Panc1 (cell line): ENCODE data around the gene GLIS2. TPM values are rescaled to one million over a fixed set of nuclear protein-coding genes. Genes with fewer than 3 reads are reported as not detected.

Experiments used
- ATAC-seq: fragments of 200-7000 bp; cut with Tn5 transposase; 2 replicates; pipeline ENCODE4 v1.9.1; 2020; ENCODE audit warnings: mild to moderate bottlenecking, moderate library complexity
- BruUV-seq: library from RNA; stranded (reverse); fragments of 400-500 nt; replicated peaks from 2 replicates; lab custom pipeline; 2021; lab: Mats Ljungman, UMichigan
- CTCF ChIA-PET: fragments of 300-600 bp; sonication (Branson Sonifier 250); formaldehyde crosslinking; loops from one replicate; lab custom pipeline; 2022; ENCODE audit warnings: antibody characterized with exemption; lab: Charles Lee
- POLR2A ChIA-PET: fragments of 300-600 bp; sonication (Branson Sonifier 250); formaldehyde crosslinking; loops from one replicate; lab custom pipeline; 2022; ENCODE audit warnings: antibody characterized with exemption; lab: Charles Lee
- DNase-seq: peaks from one replicate; pipeline ENCODE4 v3.0.0-alpha.2; 2010; ENCODE audit warnings: low read depth, low spot score
- H3K27ac ChIP-seq: 2 replicates; pipeline ENCODE4 v1.5.1; 2011; ENCODE audit warnings: mild to moderate bottlenecking, low read length, inconsistent platforms
- H3K27me3 ChIP-seq: fragments of 200-500 bp; sonication (Bioruptor generic); 2 replicates; pipeline ENCODE4 v1.6.0; 2014; ENCODE audit warnings: low read length, inconsistent platforms; ENCODE audit not compliant: control insufficient read depth, insufficient read depth
- H3K36me3 ChIP-seq: fragments of 200-500 bp; sonication (Bioruptor generic); 2 replicates; pipeline ENCODE4 v1.5.1; 2014; ENCODE audit warnings: inconsistent platforms, mild to moderate bottlenecking, low read length, moderate library complexity; ENCODE audit not compliant: control insufficient read depth, insufficient read depth
- H3K4me1 ChIP-seq: 2 replicates; pipeline ENCODE4 v1.5.1; 2011; ENCODE audit warnings: inconsistent platforms, mild to moderate bottlenecking, low read length, moderate library complexity; ENCODE audit not compliant: control insufficient read depth, insufficient read depth
- H3K4me3 ChIP-seq, 2 experiments: 2 replicates each; pipeline ENCODE4 v1.5.1; 2011 to 2012; ENCODE audit warnings: low read depth in 2 of 2, low read length in 2 of 2, mild to moderate bottlenecking in 2 of 2, inconsistent platforms in 1 of 2, moderate library complexity in 1 of 2
- H3K9me3 ChIP-seq: fragments of 200-500 bp; sonication (Bioruptor generic); 2 replicates; pipeline ENCODE4 v1.5.1; 2014; ENCODE audit warnings: low read depth, mild to moderate bottlenecking, inconsistent platforms, low read length, moderate library complexity; ENCODE audit not compliant: control insufficient read depth, insufficient read depth
- POLR2AphosphoS5 ChIP-seq: IDR thresholded peaks from 2 replicates; pipeline ENCODE4 v1.6.1; 2012; ENCODE audit warnings: mild to moderate bottlenecking, low read depth, low read length, moderate library complexity
- SIN3A ChIP-seq: IDR thresholded peaks from 2 replicates; pipeline ENCODE4 v1.6.1; 2012; ENCODE audit warnings: low read depth, mild to moderate bottlenecking, low read length, moderate library complexity, borderline replicate concordance; ENCODE audit not compliant: insufficient read depth
- TCF7L2 ChIP-seq: IDR thresholded peaks from 2 replicates; pipeline ENCODE4 v1.6.1; 2011; ENCODE audit warnings: mild to moderate bottlenecking, low read depth, low read length, inconsistent platforms
- in situ Hi-C: cut with HindIII; loops from 2 replicates; pipeline ENCODE4 v1.10.0; 2016; ENCODE audit warnings: low sequenced_read_pairs, low pct_unique_long_range_greater_than_20kb
- intact Hi-C: fragments of 100-400 bp; cut with micrococcal nuclease; formaldehyde crosslinking; loops from one replicate; pipeline ENCODE4 v1.10.0; 2022; ENCODE audit not compliant: unreplicated experiment
- total RNA-seq: library from RNA; stranded (reverse); gene quantifications from one replicate; pipeline ENCODE4 v1.2.1, GENCODE V29; 2021; ENCODE audit not compliant: unreplicated experiment
- TF ChIP-seq, protein P1 (sequence below): fragments of 450-650 bp; IDR thresholded peaks from 2 replicates; pipeline ENCODE4 v1.5.1; 2017; ENCODE audit warnings: mild to moderate bottlenecking
- TF ChIP-seq, protein P2 (sequence below), 2 experiments: IDR thresholded peaks; 2 replicates each; pipeline ENCODE4 v1.6.1; 2011 to 2012; ENCODE audit warnings: low read depth in 2 of 2, control low read depth in 1 of 2, low read length in 1 of 2, mild to moderate bottlenecking in 1 of 2, moderate library complexity in 1 of 2; ENCODE audit not compliant: insufficient read depth in 1 of 2

The GLIS2 gene
- total RNA-seq, 1 experiment from 2014 or later, result 87.3 TPM

DNA sequence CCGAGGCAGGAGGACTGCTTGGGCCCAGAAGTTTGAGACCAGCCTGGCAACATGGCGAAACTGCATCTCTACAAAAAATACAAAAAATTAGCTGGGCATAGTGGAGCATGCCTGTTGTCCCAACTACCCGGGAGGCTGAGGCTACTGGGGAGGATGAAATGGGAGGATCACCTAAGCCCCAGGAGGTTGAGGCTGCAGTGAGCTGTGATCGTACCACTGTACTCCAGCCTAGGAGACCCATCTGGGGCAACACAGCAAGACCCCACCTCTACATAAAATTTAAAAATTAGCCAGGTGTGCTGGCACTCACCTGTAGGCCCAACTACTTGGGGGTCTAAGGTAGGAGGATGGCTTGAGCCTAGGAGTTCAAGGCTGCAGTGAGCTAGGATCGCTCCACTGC is 33.5 kb downstream of the GLIS2 start:
- Histone ChIP-seq H3K27ac (peak overlapping the region; percentile 89; the same call in 1 of the 2 replicates), H3K4me3 (no peak overlapping the region), H3K9me3 (no peaks in the 10 kb centered on the region), H3K4me1 (peaks cover 49% of the 10 kb centered on the region), H3K27me3 (no peaks in the 10 kb centered on the region), H3K36me3 (no peaks in the 10 kb centered on the region)
- ChIA-PET POLR2A (no interaction called here), CTCF (no interaction called here)
- DNase-seq (no peak), ATAC-seq (no peak)
- BruUV-seq, result no TSS peak
- TF ChIP-seq, protein P1, sequence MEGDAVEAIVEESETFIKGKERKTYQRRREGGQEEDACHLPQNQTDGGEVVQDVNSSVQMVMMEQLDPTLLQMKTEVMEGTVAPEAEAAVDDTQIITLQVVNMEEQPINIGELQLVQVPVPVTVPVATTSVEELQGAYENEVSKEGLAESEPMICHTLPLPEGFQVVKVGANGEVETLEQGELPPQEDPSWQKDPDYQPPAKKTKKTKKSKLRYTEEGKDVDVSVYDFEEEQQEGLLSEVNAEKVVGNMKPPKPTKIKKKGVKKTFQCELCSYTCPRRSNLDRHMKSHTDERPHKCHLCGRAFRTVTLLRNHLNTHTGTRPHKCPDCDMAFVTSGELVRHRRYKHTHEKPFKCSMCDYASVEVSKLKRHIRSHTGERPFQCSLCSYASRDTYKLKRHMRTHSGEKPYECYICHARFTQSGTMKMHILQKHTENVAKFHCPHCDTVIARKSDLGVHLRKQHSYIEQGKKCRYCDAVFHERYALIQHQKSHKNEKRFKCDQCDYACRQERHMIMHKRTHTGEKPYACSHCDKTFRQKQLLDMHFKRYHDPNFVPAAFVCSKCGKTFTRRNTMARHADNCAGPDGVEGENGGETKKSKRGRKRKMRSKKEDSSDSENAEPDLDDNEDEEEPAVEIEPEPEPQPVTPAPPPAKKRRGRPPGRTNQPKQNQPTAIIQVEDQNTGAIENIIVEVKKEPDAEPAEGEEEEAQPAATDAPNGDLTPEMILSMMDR, result no peak
- TF ChIP-seq, protein P2, sequence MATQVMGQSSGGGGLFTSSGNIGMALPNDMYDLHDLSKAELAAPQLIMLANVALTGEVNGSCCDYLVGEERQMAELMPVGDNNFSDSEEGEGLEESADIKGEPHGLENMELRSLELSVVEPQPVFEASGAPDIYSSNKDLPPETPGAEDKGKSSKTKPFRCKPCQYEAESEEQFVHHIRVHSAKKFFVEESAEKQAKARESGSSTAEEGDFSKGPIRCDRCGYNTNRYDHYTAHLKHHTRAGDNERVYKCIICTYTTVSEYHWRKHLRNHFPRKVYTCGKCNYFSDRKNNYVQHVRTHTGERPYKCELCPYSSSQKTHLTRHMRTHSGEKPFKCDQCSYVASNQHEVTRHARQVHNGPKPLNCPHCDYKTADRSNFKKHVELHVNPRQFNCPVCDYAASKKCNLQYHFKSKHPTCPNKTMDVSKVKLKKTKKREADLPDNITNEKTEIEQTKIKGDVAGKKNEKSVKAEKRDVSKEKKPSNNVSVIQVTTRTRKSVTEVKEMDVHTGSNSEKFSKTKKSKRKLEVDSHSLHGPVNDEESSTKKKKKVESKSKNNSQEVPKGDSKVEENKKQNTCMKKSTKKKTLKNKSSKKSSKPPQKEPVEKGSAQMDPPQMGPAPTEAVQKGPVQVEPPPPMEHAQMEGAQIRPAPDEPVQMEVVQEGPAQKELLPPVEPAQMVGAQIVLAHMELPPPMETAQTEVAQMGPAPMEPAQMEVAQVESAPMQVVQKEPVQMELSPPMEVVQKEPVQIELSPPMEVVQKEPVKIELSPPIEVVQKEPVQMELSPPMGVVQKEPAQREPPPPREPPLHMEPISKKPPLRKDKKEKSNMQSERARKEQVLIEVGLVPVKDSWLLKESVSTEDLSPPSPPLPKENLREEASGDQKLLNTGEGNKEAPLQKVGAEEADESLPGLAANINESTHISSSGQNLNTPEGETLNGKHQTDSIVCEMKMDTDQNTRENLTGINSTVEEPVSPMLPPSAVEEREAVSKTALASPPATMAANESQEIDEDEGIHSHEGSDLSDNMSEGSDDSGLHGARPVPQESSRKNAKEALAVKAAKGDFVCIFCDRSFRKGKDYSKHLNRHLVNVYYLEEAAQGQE (IDR thresholded peaks at IDR 0.05; ENCODE audit: insufficient read depth in 1 of 2, low read depth in 2 of 2, low read length in 1 of 2), result no peak
- TF ChIP-seq POLR2AphosphoS5 (no peak), TCF7L2 (no peak), SIN3A (no peak)
- intact Hi-C loops (no loop called here), in situ Hi-C loops (no loop called here)

DNA sequence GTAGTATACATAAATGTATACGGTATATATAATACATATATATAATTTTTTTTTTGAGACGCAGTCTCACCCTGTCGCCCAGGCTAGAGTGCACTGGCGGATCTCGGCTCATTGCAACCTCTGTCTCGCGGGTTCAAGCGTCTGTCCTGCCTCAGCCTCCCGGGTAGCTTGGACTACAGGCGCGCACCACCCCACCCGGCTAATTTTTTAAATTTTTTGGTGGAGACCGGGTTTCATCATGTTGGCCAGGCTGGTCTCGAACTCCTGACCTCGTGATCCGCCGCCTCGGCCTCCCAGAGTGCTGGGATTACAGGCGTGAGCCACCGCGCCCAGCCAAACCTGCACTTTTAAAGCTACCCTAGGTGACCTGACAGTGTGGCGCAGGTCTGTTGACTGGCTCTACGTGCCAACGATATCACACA is 34.5 kb downstream of the GLIS2 start:
- H3K27ac ChIP-seq, result peak overlapping the region; percentile 89
- H3K4me3 ChIP-seq, result peak overlapping the region; percentile 75 to 92
- DNase-seq (no peak), ATAC-seq (no peak)
- ChIA-PET POLR2A (interaction anchor here (0.6 kb wide), 1 partner anchor 13 kb away, joined by 3 read pairs; no protein-coding TSS in a partner anchor), CTCF (interaction anchor here (2.8 kb wide), 1 partner anchor 52 kb away, joined by 15 read pairs; no protein-coding TSS in a partner anchor)
- peaks cover 39% of the 10 kb centered on the region for H3K4me1 ChIP-seq
- no peaks in the 10 kb centered on the region for H3K27me3 ChIP-seq
- TF ChIP-seq TCF7L2 (no peak), POLR2AphosphoS5 (no peak), SIN3A (no peak)
- TF ChIP-seq, protein P2 (IDR thresholded peaks at IDR 0.05; ENCODE audit: insufficient read depth in 1 of 2, low read depth in 2 of 2, low read length in 1 of 2), result no peak
- TF ChIP-seq, protein P1, result no peak
- H3K9me3 ChIP-seq, result no peaks in the 10 kb centered on the region
- intact Hi-C loops, result no loop called here
- no TSS peak for BruUV-seq
- H3K36me3 ChIP-seq, result no peaks in the 10 kb centered on the region
- in situ Hi-C loops, result no loop called here
